Aorta (tissue), 5 donors: Measurements from ENCODE around the gene ZNF75A. TPM values are rescaled to one million over a fixed set of nuclear protein-coding genes. Genes with fewer than 3 reads are reported as not detected.
"Not testable (repeated sequence)": the region's sequence is repeated elsewhere in the genome, so short reads cannot be mapped to it uniquely, and the experiment has no call there.

Experiments used
- ATAC-seq: fragments of 200-7000 bp; cut with Tn5 transposase; one replicate; pipeline ENCODE4 v1.9.1; 2022; ENCODE audit warnings: moderate library complexity; ENCODE audit not compliant: low FRiP score
- DNase-seq, 2 donors: peaks; one replicate each; pipeline ENCODE4 v3.0.0-alpha.2; 2020
- H3K27ac ChIP-seq, 2 donors: one replicate each; pipeline ENCODE4 v1.5.1; 2013; ENCODE audit warnings: low read length in 2 of 2, mild to moderate bottlenecking in 2 of 2, moderate library complexity in 2 of 2, control low read depth in 1 of 2, inconsistent platforms in 1 of 2, low read depth in 1 of 2
- H3K27me3 ChIP-seq, 2 donors: one replicate each; pipeline ENCODE4 v1.6.1; 2013; ENCODE audit warnings: control low read depth in 1 of 2, low read length in 1 of 2, mild to moderate bottlenecking in 1 of 2, moderate library complexity in 1 of 2; ENCODE audit not compliant: insufficient read depth in 2 of 2, control insufficient read depth in 1 of 2
- H3K36me3 ChIP-seq, 2 donors: one replicate each; pipeline ENCODE4 v1.6.1; 2013; ENCODE audit warnings: control low read depth in 1 of 2, low read length in 1 of 2, mild to moderate bottlenecking in 1 of 2; ENCODE audit not compliant: insufficient read depth in 2 of 2, control insufficient read depth in 1 of 2
- H3K4me1 ChIP-seq, 2 donors: one replicate each; pipeline ENCODE4 v1.6.1; 2013; ENCODE audit warnings: low read length in 2 of 2, control low read depth in 1 of 2, mild to moderate bottlenecking in 1 of 2, moderate library complexity in 1 of 2; ENCODE audit not compliant: insufficient read depth in 2 of 2, control insufficient read depth in 1 of 2
- H3K4me3 ChIP-seq, 2 donors: one replicate each; pipeline ENCODE4 v1.5.1; 2013; ENCODE audit warnings: low read length in 2 of 2, control low read depth in 1 of 2, mild to moderate bottlenecking in 1 of 2
- H3K9me3 ChIP-seq: one replicate; pipeline ENCODE4 v1.6.1; 2013; ENCODE audit warnings: mild to moderate bottlenecking, low read length; ENCODE audit not compliant: control insufficient read depth
- WGBS, 2 donors: extraction: QIAGEN DNeasy Blood & Tissue Kit; methylation state at CpG; one replicate each; pipeline ENCODE4 v1.1.7; 2013; 5-methylcytosine and 5-hydroxymethylcytosine counted together
- intact Hi-C, 2 donors: fragments of 100-400 bp; cut with DNase I; formaldehyde crosslinking; loops; one replicate each; pipeline versions ENCODE4 v1.14.2 to v1.15.0; 2022
- polyA plus RNA-seq, 2 donors: library from polyadenylated mRNA; stranded (reverse); fragments of 200-250 nt; gene quantifications; one replicate each; pipeline ENCODE4 v1.2.3, GENCODE V29; 2013
- total RNA-seq, 2 donors: library from RNA; stranded (reverse); fragmentation: NEBNext Ultra II Directional; extraction: Animal tissue kit (Norgen Biotek cat#: 25700); gene quantifications; one replicate each; pipeline ENCODE4 v1.2.1, GENCODE V29; 2021
- donor health status: healthy with polysubstance abuse.
- donor health status: Bipolar disorder and iron deficiency.
- donor health status: DM: no; HTN: no; CAD: no.
- donor health status: DM: no; HTN: no; CAD: no.
- donor health status: DM: yes; HTN: yes; CAD: no.

Gene ZNF75A
- total and polyA plus RNA-seq, 4 donors: 6.1 to 28.1 (median 22.1) TPM

GRCh38 chr16:3268294-3268693 lies 37.0 kb upstream of the ZNF75A start:
- H3K36me3 ChIP-seq: peaks cover 0 to 3% of the 10 kb centered on the region in 2 donors
- no peaks in the 10 kb centered on the region for H3K4me1 ChIP-seq
- H3K4me3 ChIP-seq: no peak overlapping the region
- intact Hi-C loops: no loop called here
- WGBS, 2 donors: 32 to 38% methylated on average over 1 of the region's 1 CpG
- no peak for DNase-seq
- ATAC-seq: no peak
- H3K27me3 ChIP-seq: no peaks in the 10 kb centered on the region
- no peak overlapping the region for H3K27ac ChIP-seq
- no peaks in the 10 kb centered on the region for H3K9me3 ChIP-seq

- ATAC-seq, intact Hi-C loops, DNase-seq, H3K27ac ChIP-seq, H3K4me1 ChIP-seq, H3K9me3 ChIP-seq, H3K4me3 ChIP-seq, H3K36me3 ChIP-seq, H3K27me3 ChIP-seq: not testable (repeated sequence)
- 81 to 82% methylated on average over 5 of the region's 5 CpGs for WGBS, 2 donors
Measured at GRCh38 chr16:3270718-3271117, 34.6 kb upstream of the ZNF75A start.

GRCh38 chr16:3271281-3271680 lies 34.0 kb upstream of the ZNF75A start:
- H3K9me3 ChIP-seq, H3K4me1 ChIP-seq, H3K27ac ChIP-seq, ATAC-seq, H3K27me3 ChIP-seq, intact Hi-C loops, H3K4me3 ChIP-seq, H3K36me3 ChIP-seq, DNase-seq: not testable (repeated sequence)
- WGBS, 2 donors: 91 to 94% methylated on average over 22 of the region's 22 CpGs

- WGBS, 2 donors: 40 to 42% methylated on average over 4 of the region's 4 CpGs
- H3K4me1 ChIP-seq: no peaks in the 10 kb centered on the region
- no peak for ATAC-seq
- no peak overlapping the region for H3K27ac ChIP-seq
- no peaks in the 10 kb centered on the region for H3K36me3 ChIP-seq
- DNase-seq: no peak
- H3K27me3 ChIP-seq: no peaks in the 10 kb centered on the region
- H3K4me3 ChIP-seq: no peak overlapping the region
- no peaks in the 10 kb centered on the region for H3K9me3 ChIP-seq
- intact Hi-C loops: no loop called here
Measured at GRCh38 chr16:3274490-3274889, 30.8 kb upstream of the ZNF75A start.

GRCh38 chr16:3274947-3275346 lies 30.4 kb upstream of the ZNF75A start:
- Histone ChIP-seq H3K36me3 (no peaks in the 10 kb centered on the region), H3K4me1 (no peaks in the 10 kb centered on the region), H3K4me3 (no peak overlapping the region), H3K27ac (no peak overlapping the region), H3K27me3 (no peaks in the 10 kb centered on the region), H3K9me3 (no peaks in the 10 kb centered on the region)
- ATAC-seq (no peak), DNase-seq (no peak)
- intact Hi-C loops: loop anchor here in 1 of 2 donors (5.0 kb wide), 1 partner anchor 43 kb away; no protein-coding TSS in a partner anchor

- DNase-seq (no peak), ATAC-seq (no peak)
- no peak overlapping the region for H3K4me3 ChIP-seq
- no peak overlapping the region for H3K27ac ChIP-seq
- H3K36me3 ChIP-seq: no peaks in the 10 kb centered on the region
- WGBS, 2 donors: 82 to 85% methylated on average over 5 of the region's 5 CpGs
- no peaks in the 10 kb centered on the region for H3K4me1 ChIP-seq
- no peaks in the 10 kb centered on the region for H3K9me3 ChIP-seq
- intact Hi-C loops: loop anchor here in 1 of 2 donors (5.0 kb wide), 1 partner anchor 44 kb away; no protein-coding TSS in a partner anchor
- no peaks in the 10 kb centered on the region for H3K27me3 ChIP-seq
Measured at GRCh38 chr16:3276679-3277078, 28.6 kb upstream of the ZNF75A start.

- H3K4me1 ChIP-seq: no peaks in the 10 kb centered on the region
- no peak for DNase-seq
- no peak for ATAC-seq
- peaks cover 4 to 5% of the 10 kb centered on the region in 2 donors for H3K36me3 ChIP-seq
- no peak overlapping the region for H3K27ac ChIP-seq
- WGBS, 2 donors: 92 to 93% methylated on average over 6 of the region's 6 CpGs
- H3K4me3 ChIP-seq: no peak overlapping the region
- H3K9me3 ChIP-seq: peaks cover 4% of the 10 kb centered on the region
- H3K27me3 ChIP-seq: no peaks in the 10 kb centered on the region
- intact Hi-C loops: loop anchor here (5.0 to 10.0 kb wide), 3 partner anchors 121 to 176 kb away; partner anchors contain the start of genes ZNF174 (in 1 of the 2) and ZSCAN32 (in 1 of the 2)
Measured at GRCh38 chr16:3281222-3281820, 24.0 kb upstream of the ZNF75A start.

- no peaks in the 10 kb centered on the region for H3K27me3 ChIP-seq
- H3K9me3 ChIP-seq: peaks cover 4% of the 10 kb centered on the region
- H3K4me3 ChIP-seq: peak overlapping the region; percentile 22 to 51
- H3K4me1 ChIP-seq: no peaks in the 10 kb centered on the region
- peak; percentile 45 for ATAC-seq
- intact Hi-C loops: loop anchor here (2.0 to 10.0 kb wide), 5 partner anchors 15 to 261 kb away; partner anchors contain the start of genes TNFRSF12A (in 1 of the 2), ZNF174 (in 1 of the 2) and ZSCAN32 (in 1 of the 2)
- 14 to 16% methylated on average over 29 of the region's 29 CpGs for WGBS, 2 donors
- DNase-seq: no peak
- peaks cover 4 to 7% of the 10 kb centered on the region in 2 donors for H3K36me3 ChIP-seq
- peak overlapping the region in 1 of 2 donors; percentile 34 for H3K27ac ChIP-seq
Measured at GRCh38 chr16:3282103-3282729, 23.1 kb upstream of the ZNF75A start.
